CD4-positive, alpha-beta T cell treated with Interleukin-2 at 100 ng/mL for 4 hours (primary cell): ENCODE data around the gene CDC42EP5.
"Not testable (repeated sequence)": the region's sequence is repeated elsewhere in the genome, so short reads cannot be mapped to it uniquely, and the experiment has no call there.

Source experiments
- DNase-seq: peaks from one replicate; pipeline ENCODE4 v3.0.0-alpha.2; 2020; ENCODE audit warnings: low spot score

The CDC42EP5 gene, protein sequence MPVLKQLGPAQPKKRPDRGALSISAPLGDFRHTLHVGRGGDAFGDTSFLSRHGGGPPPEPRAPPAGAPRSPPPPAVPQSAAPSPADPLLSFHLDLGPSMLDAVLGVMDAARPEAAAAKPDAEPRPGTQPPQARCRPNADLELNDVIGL

DNA sequence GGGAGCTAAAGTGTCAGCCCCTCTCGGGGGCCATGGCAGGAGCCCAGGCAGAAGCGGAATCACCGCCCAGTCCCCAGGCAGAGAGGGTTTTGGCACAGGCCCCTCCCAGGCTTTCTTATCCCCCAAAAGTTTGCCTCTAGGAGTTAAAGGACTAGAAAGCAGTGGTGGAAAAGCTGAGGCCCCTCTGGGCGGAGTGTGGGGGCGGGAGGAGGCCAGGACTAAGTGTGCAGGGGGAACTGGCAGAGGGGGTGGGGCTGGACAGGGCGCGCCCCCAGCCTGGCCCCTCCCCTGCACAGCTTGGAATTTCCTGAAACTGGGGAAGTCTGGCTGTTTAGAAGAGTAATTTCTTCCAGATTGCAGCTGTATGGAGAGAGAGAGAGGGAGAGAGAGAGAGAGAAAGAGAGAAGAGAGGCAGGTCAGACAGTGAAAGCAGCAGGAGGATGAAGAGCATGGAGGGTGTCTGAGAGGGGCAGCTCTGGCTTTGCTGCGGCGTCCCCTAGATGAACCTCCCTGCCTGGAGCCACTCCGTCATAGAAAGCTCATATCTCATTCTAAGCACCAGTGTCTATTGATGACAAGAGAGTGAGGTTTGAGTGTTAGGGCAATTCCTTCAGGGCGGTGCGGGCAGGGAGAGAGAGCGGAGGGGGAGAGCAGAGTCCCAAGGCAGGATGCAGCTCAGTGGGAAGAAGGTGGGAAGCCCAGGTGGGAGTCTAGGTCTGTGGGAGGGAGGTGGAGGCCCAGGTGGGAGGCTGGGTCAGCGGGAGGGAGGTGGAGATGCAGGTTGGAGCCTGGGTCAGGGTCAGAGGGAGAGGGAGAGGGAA lies at the start of gene CDC42EP5:
Gene CDC42EP5 (minus strand): TSS at position 226 of the 821 bp plus-strand sequence. CDS start 7,749 bp downstream, outside the sequence.
- DNase-seq: no peak

- no peak for DNase-seq
These were observed 48.9 kb upstream of the CDC42EP5 start for GRCh38 chr19:54521860-54522513.

- no peak for DNase-seq
These were observed 48.1 kb upstream of the CDC42EP5 start for GRCh38 chr19:54521022-54521859.

GRCh38 chr19:54518844-54519243 lies 45.7 kb upstream of the CDC42EP5 start:
- DNase-seq: peak; percentile 1

DNA sequence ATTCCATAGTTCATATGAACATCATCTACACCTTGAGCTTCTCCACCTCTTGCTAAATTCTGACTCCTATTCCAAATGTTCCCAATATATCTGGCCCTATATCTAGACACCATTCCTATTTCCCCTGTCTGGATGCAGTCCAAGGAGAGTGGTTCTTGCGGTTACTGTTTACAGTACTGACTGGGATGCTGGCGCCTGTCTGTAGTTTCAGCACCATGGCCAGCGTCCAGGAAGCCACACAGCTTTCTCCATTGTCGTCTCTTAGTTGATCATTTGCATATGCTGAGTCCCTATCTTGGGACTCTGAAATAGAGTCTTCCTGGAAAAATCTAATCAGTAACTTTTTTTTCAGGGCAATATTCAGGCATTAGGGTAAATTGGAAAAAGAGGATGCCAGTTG lies 44.4 kb upstream of the CDC42EP5 start:
- DNase-seq: peak; percentile 49

GRCh38 chr19:54515156-54515555 lies 42.1 kb upstream of the CDC42EP5 start:
- no peak for DNase-seq

- DNase-seq: not testable (repeated sequence)
These were observed 36.3 kb upstream of the CDC42EP5 start for GRCh38 chr19:54509200-54509940.

DNA sequence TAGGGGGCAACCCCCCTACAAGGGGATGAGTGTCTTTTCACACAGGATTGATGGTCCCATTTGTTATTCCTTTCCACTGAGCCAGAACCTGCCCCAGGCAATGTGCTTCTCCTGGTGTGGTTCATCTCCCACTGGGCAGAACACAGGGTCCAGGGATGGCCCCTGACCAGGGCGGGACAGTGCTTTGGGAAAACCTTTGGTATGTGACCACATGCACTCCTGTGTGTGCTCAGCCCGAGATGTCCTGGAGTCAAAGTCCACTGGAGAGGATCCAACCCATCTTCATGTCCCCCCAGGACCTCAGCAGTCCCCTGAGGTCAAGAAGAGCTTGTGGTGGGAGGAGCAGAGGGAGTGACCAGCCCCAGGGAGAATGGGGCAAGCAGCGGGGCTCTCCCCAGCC lies 35.4 kb upstream of the CDC42EP5 start:
- not testable (repeated sequence) for DNase-seq

DNA sequence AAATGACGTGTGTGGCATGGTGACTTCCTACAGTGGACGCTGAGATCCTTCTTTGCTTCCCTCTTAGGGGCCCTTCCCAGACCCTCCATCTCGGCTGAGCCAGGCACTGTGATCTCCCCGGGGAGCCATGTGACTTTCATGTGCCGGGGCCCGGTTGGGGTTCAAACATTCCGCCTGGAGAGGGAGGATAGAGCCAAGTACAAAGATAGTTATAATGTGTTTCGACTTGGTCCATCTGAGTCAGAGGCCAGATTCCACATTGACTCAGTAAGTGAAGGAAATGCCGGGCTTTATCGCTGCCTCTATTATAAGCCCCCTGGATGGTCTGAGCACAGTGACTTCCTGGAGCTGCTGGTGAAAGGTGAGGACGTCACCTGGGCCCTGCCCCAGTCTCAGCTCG lies 34.7 kb upstream of the CDC42EP5 start:
- no peak for DNase-seq

- DNase-seq: not testable (repeated sequence)
These were observed 34.1 kb upstream of the CDC42EP5 start for GRCh38 chr19:54507038-54507717.

DNA sequence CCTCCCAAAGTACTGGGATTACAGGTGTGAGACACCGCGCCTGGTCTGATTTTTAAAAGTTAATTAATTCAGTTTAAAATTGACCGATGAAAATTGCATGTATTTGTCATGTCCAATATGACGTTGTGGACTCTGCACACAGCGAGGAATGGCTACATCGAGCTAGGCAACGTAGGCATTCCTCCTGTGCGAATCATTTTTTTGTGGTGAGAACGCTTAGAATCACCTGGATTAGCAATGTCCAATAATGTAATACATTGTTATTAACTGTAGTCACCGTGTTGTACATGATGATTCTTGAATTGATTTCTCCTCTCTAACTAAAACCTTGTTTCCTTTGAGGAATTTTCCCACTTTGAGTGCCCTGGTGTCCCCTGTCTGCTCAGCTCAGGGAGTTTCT lies 33.0 kb upstream of the CDC42EP5 start:
- no peak for DNase-seq

DNA sequence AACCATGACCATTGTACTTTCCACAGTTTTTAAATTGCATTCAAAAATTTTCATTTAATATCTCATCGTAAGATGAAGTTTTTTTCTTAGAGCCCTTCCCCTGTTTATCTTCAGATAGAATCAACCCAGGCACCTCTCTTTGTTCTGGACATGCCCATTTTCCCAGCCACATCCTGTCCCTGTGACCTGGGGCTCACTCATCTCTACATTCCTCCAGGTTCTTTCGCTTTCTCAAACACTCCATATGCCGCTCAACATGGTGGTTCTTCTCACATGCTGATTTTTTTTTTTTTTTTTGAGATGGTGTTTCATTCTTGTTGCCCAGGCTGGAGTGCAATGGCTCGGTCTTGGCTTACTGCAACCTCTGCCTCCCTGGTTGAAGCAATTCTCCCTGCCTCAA lies 32.4 kb upstream of the CDC42EP5 start:
- DNase-seq: not testable (repeated sequence)

GRCh38 chr19:54502518-54503048 lies 29.5 kb upstream of the CDC42EP5 start, which contains the start of gene LAIR2:
LAIR2 (plus strand) TSS chr19:54502831; CDS start chr19:54502919, 88 bp downstream.
- no peak for DNase-seq

DNA sequence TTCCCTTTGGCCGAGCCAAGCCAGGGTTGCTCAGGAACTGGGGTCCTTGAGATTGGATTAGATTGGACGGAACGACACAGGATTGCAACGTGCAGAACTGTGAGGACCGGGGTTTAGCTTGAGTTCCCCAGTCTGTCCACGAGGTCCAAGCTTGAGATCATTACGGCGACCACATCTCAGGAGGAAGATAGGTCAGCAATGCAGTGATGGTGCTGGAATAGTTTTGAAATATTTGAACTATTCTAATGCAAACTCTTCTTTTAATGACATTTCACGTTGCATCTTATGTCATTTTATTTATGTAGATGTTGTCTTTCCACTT lies 25.3 kb upstream of the CDC42EP5 start:
- DNase-seq: not testable (repeated sequence)

- not testable (repeated sequence) for DNase-seq
These were observed 24.8 kb upstream of the CDC42EP5 start for GRCh38 chr19:54497747-54498450.

DNA sequence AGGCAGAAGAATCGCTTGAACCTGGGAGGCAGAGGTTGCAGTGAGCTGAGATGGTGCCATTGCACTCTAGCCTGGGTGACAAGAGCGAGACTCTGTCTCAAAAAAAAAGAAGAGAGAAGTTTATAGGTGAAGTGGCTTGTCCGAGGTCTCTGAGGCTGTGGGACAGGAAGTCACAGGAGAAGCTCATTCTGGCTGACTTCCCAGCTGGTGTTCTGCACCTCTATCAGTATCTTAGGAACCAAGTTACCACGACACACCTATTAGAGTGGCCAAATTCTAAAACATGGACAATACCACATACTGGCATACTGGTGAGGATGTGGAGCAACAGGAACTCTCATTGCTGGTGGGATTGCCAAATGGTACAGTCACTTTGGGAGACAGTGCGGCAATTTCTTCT lies 22.2 kb upstream of the CDC42EP5 start:
- DNase-seq: not testable (repeated sequence)

- DNase-seq: no peak
These were observed 21.0 kb upstream of the CDC42EP5 start for GRCh38 chr19:54493967-54494585.

DNA sequence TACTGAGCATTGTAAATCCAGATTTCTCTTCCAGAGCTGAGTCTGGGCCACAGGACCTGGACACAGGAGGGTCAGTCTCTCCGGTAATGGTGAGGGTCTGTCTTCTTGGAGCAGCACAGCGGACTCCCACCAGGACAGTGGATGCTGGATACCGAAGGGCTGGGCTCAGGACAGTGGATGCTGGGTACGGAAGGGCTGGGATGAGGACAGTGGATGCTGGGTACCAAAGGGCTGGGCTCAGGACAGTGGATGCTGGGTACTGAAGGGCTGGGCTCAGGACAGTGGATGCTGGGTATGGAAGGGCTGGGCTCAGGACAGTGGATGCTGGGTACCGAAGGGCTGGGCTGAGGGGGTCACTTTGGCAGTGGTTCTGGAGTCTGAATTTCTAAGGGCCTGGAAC lies 20.0 kb upstream of the CDC42EP5 start:
- DNase-seq: not testable (repeated sequence)

- DNase-seq: no peak
These were observed 19.5 kb upstream of the CDC42EP5 start for GRCh38 chr19:54492568-54492967.
